HG03108 (cell line): ENCODE results near the gene TRIM43.
"Not testable (repeated sequence)": the region's sequence is repeated elsewhere in the genome, so short reads cannot be mapped to it uniquely, and the experiment has no call there.

Experiments
- ATAC-seq: cut with Tn5 transposase; IDR thresholded peaks from one replicate; pipeline ENCODE4 v1.9.1; 2021; ENCODE audit warnings: moderate library complexity; ENCODE audit not compliant: unreplicated experiment

Gene TRIM43

GRCh38 chr2:95640515-95641288 lies 48.9 kb downstream of the TRIM43 start:
- ATAC-seq, result not testable (repeated sequence)

- ATAC-seq, result not testable (repeated sequence)
Observed at GRCh38 chr2:95641289-95641575, 49.4 kb downstream of the TRIM43 start.

GRCh38 chr2:95641787-95642186 lies 50.0 kb downstream of the TRIM43 start:
- ATAC-seq, result not testable (repeated sequence)

GRCh38 chr2:95642360-95642759 lies 50.6 kb downstream of the TRIM43 start:
- not testable (repeated sequence) for ATAC-seq

GRCh38 chr2:95642951-95643350 lies 51.1 kb downstream of the TRIM43 start:
- ATAC-seq, result not testable (repeated sequence)

GRCh38 chr2:95645312-95645711 lies 53.5 kb downstream of the TRIM43 start:
- ATAC-seq, result not testable (repeated sequence)

GRCh38 chr2:95646274-95646994 lies 54.6 kb downstream of the TRIM43 start:
- ATAC-seq, result not testable (repeated sequence)

GRCh38 chr2:95648894-95649544 lies 57.2 kb downstream of the TRIM43 start:
- ATAC-seq, result not testable (repeated sequence)
